Fibroblast of lung (primary cell): ENCODE results near the gene F8A2. TPM values are rescaled to one million over a fixed set of nuclear protein-coding genes. Genes with fewer than 3 reads are reported as not detected.
"Not testable (repeated sequence)": the region's sequence is repeated elsewhere in the genome, so short reads cannot be mapped to it uniquely, and the experiment has no call there.

Experiments
- DNase-seq, 2 donors: peaks; one replicate each; pipeline versions ENCODE4 v3.0.0 to v3.0.0-alpha.2; 2010; ENCODE audit warnings: low read depth in 2 of 2
- H2AFZ ChIP-seq: 2 replicates; pipeline ENCODE4 v1.5.1; 2012; ENCODE audit warnings: low read length, control low read depth, inconsistent platforms
- H3K27ac ChIP-seq: 2 replicates; pipeline ENCODE4 v1.5.1; 2011; ENCODE audit warnings: low read length, control low read depth; ENCODE audit not compliant: insufficient read depth
- H3K27me3 ChIP-seq: 2 replicates; pipeline ENCODE4 v1.5.1; 2011; ENCODE audit warnings: mild to moderate bottlenecking, low read length; ENCODE audit not compliant: control insufficient read depth, insufficient read depth
- H3K36me3 ChIP-seq: 2 replicates; pipeline ENCODE4 v1.5.1; 2011; ENCODE audit warnings: low read length; ENCODE audit not compliant: control insufficient read depth, insufficient read depth
- H3K4me1 ChIP-seq: 2 replicates; pipeline ENCODE4 v1.5.1; 2011; ENCODE audit warnings: low read length; ENCODE audit not compliant: control insufficient read depth, insufficient read depth; ENCODE audit errors: extremely low read depth
- H3K4me2 ChIP-seq: 2 replicates; pipeline ENCODE4 v1.5.1; 2011; ENCODE audit warnings: low read length, control low read depth; ENCODE audit not compliant: insufficient read depth; ENCODE audit errors: extremely low read depth
- H3K4me3 ChIP-seq, 4 experiments: fragments of 200-600 bp in 1 of 4; sonication (generic) in 1 of 4; replicated peaks in 1 of 4; 2 replicates each; pipeline ENCODE4 v1.5.1; 2011 to 2016; ENCODE audit warnings: low read length in 4 of 4, low read depth in 3 of 4, mild to moderate bottlenecking in 3 of 4, control low read depth in 2 of 4, inconsistent platforms in 1 of 4, mixed read lengths in 1 of 4; ENCODE audit not compliant: insufficient read depth in 1 of 4; ENCODE audit errors: control extremely low read depth in 1 of 4
- H3K79me2 ChIP-seq: 2 replicates; pipeline ENCODE4 v1.5.1; 2012; ENCODE audit warnings: mild to moderate bottlenecking, low read length, inconsistent platforms; ENCODE audit not compliant: control insufficient read depth, insufficient read depth
- H3K9ac ChIP-seq: 2 replicates; pipeline ENCODE4 v1.5.1; 2011; ENCODE audit warnings: mild to moderate bottlenecking, low read length, control low read depth; ENCODE audit not compliant: insufficient read depth
- H3K9me3 ChIP-seq: 2 replicates; pipeline ENCODE4 v1.5.1; 2012; ENCODE audit warnings: low read depth, low read length; ENCODE audit not compliant: control insufficient read depth, insufficient read depth
- H4K20me1 ChIP-seq: 2 replicates; pipeline ENCODE4 v1.5.1; 2011; ENCODE audit warnings: low read length; ENCODE audit not compliant: control insufficient read depth, insufficient read depth; ENCODE audit errors: extremely low read depth
- polyA plus RNA-seq, 2 donors: library from polyadenylated mRNA; depleted of rRNA in 1 of 2; stranded (reverse) in 1 of 2; unstranded in 1 of 2; fragments of >200 nt; gene quantifications; 2 replicates each; pipeline ENCODE4 v1.2.1, GENCODE V29; 2011 to 2012; ENCODE audit warnings: missing spikeins in 1 of 2
- total RNA-seq: library from RNA; depleted of rRNA; stranded (reverse); fragments of >200 nt; gene quantifications from 2 replicates; pipeline ENCODE4 v1.2.1, GENCODE V29; 2014

The F8A2 gene
- total and polyA plus RNA-seq, 2 donors (not counting 1 experiment from before 2014, with no cell fraction given): not detected

GRCh38 chrX:155349448-155349847 is 32.4 kb upstream of the F8A2 start:
- not testable (repeated sequence) for H3K27ac ChIP-seq, H3K4me1 ChIP-seq, H4K20me1 ChIP-seq, H3K9me3 ChIP-seq, H3K4me2 ChIP-seq, H3K27me3 ChIP-seq, H3K9ac ChIP-seq, DNase-seq, H3K36me3 ChIP-seq, H3K79me2 ChIP-seq, H2AFZ ChIP-seq, H3K4me3 ChIP-seq

GRCh38 chrX:155363712-155364111 is 18.2 kb upstream of the F8A2 start:
- not testable (repeated sequence) for H3K4me2 ChIP-seq, H3K4me1 ChIP-seq, H3K27me3 ChIP-seq, H3K27ac ChIP-seq, H4K20me1 ChIP-seq, H3K79me2 ChIP-seq, H3K36me3 ChIP-seq, H3K4me3 ChIP-seq, DNase-seq, H2AFZ ChIP-seq, H3K9ac ChIP-seq, H3K9me3 ChIP-seq

- not testable (repeated sequence) for H3K9me3 ChIP-seq, H3K27ac ChIP-seq, H3K79me2 ChIP-seq, H3K4me3 ChIP-seq, H3K27me3 ChIP-seq, H3K9ac ChIP-seq, H4K20me1 ChIP-seq, H3K4me1 ChIP-seq, H3K36me3 ChIP-seq, H2AFZ ChIP-seq, H3K4me2 ChIP-seq, DNase-seq
Measured at GRCh38 chrX:155373777-155374458, 8.0 kb upstream of the F8A2 start.

- H3K27me3 ChIP-seq, H3K4me1 ChIP-seq, H3K9me3 ChIP-seq, H2AFZ ChIP-seq, H3K4me3 ChIP-seq, H3K4me2 ChIP-seq, H4K20me1 ChIP-seq, H3K79me2 ChIP-seq, H3K36me3 ChIP-seq, H3K27ac ChIP-seq, H3K9ac ChIP-seq, DNase-seq: not testable (repeated sequence)
Measured at GRCh38 chrX:155379802-155380201, 2.1 kb upstream of the F8A2 start.

GRCh38 chrX:155382529-155382967 is 653 bp downstream of the F8A2 start:
- H2AFZ ChIP-seq, H3K4me1 ChIP-seq, H3K36me3 ChIP-seq, H3K9me3 ChIP-seq, H3K4me3 ChIP-seq, H3K9ac ChIP-seq, H3K27ac ChIP-seq, DNase-seq, H3K27me3 ChIP-seq, H3K79me2 ChIP-seq, H3K4me2 ChIP-seq, H4K20me1 ChIP-seq: not testable (repeated sequence)
